ENCODE measurements around the gene SLC2A8.

- TF ChIP-seq CTCF (IDR thresholded peaks at IDR 0.05) (no peak), POLR2AphosphoS5 (IDR thresholded peaks at IDR 0.05) (no peak), POLR2A (IDR thresholded peaks at IDR 0.05) (no peak)
These were observed 7.4 kb upstream of the SLC2A8 start for GRCh38 chr9:127389381-127390247.

Data from gastroesophageal sphincter (tissue), 3 donors.